Lower lobe of right lung (tissue), 2 donors: Measurements from ENCODE around the gene TCN2. TPM values are rescaled to one million over a fixed set of nuclear protein-coding genes. Genes with fewer than 3 reads are reported as not detected.
A peak's percentile ranks its signal among the peaks of the same experiment; 100 is the strongest.

ENCODE experiments used
- ATAC-seq, 2 donors: fragments of 200-7000 bp; cut with Tn5 transposase; one replicate each; pipeline ENCODE4 v1.9.1; 2020 to 2022; ENCODE audit warnings: mild to moderate bottlenecking in 2 of 2, moderate library complexity in 2 of 2
- DNase-seq: peaks from one replicate; pipeline ENCODE4 v3.0.0-alpha.2; 2020
- H3K27ac ChIP-seq: fragments of 200-600 bp; one replicate; pipeline ENCODE4 v1.8.0; 2022
- H3K27me3 ChIP-seq: fragments of 200-600 bp; one replicate; pipeline ENCODE4 v1.8.0; 2022; ENCODE audit warnings: low read depth
- H3K36me3 ChIP-seq: fragments of 200-600 bp; one replicate; pipeline ENCODE4 v1.8.0; 2022; ENCODE audit warnings: mild to moderate bottlenecking
- H3K4me1 ChIP-seq: fragments of 200-600 bp; one replicate; pipeline ENCODE4 v1.8.0; 2022
- H3K4me3 ChIP-seq: fragments of 200-600 bp; one replicate; pipeline ENCODE4 v1.8.0; 2022; ENCODE audit warnings: mild to moderate bottlenecking
- H3K9me3 ChIP-seq: fragments of 200-600 bp; one replicate; pipeline ENCODE4 v1.8.0; 2022
- intact Hi-C: fragments of 100-400 bp; cut with DNase I; formaldehyde crosslinking; loops from one replicate; pipeline ENCODE4 v1.11.0; 2022
- total RNA-seq: library from RNA; stranded (reverse); fragmentation: NEBNext Ultra II Directional; extraction: Animal tissue kit (Norgen Biotek cat#: 25700); gene quantifications from one replicate; pipeline ENCODE4 v1.2.1, GENCODE V29; 2021
- TF ChIP-seq, protein P1 (sequence below): fragments of 200-600 bp; IDR thresholded peaks from one replicate; pipeline ENCODE4 v1.8.0; 2022; ENCODE audit warnings: antibody characterized with exemption, mild to moderate bottlenecking
- donor health status: DM: no; HTN: yes; CAD: no; lungs with severe emphysema.

Gene TCN2
- total RNA-seq, 1 donor from 2014 or later = 44.2 TPM

DNA sequence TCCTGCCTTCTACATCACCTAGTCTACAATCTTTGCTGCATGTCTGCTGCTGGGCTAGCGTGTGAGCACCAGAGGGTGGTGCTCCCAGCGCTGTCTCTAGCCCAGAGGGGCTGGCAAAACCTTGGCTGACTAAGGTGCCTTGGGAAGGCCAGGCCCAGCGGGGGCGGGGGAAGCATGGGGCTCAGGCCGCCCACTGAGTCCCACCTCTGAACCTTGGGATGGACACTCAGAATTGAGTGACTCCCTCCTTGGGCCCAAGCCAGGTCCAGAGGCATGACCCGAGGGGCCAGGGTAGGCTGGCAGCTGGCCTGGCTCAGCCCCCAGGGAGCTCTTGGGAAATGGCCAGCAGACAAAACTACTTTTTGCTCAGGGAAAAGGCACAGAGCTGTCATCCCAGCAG, 24.9 kb upstream of the TCN2 start:
- DNase-seq (no peak), ATAC-seq (no peak)
- H3K9me3 ChIP-seq = no peaks in the 10 kb centered on the region
- intact Hi-C loops = no loop called here
- TF ChIP-seq, protein P1, sequence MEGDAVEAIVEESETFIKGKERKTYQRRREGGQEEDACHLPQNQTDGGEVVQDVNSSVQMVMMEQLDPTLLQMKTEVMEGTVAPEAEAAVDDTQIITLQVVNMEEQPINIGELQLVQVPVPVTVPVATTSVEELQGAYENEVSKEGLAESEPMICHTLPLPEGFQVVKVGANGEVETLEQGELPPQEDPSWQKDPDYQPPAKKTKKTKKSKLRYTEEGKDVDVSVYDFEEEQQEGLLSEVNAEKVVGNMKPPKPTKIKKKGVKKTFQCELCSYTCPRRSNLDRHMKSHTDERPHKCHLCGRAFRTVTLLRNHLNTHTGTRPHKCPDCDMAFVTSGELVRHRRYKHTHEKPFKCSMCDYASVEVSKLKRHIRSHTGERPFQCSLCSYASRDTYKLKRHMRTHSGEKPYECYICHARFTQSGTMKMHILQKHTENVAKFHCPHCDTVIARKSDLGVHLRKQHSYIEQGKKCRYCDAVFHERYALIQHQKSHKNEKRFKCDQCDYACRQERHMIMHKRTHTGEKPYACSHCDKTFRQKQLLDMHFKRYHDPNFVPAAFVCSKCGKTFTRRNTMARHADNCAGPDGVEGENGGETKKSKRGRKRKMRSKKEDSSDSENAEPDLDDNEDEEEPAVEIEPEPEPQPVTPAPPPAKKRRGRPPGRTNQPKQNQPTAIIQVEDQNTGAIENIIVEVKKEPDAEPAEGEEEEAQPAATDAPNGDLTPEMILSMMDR = no peak
- H3K27me3 ChIP-seq = no peaks in the 10 kb centered on the region
- H3K36me3 ChIP-seq = peaks cover 100% of the 10 kb centered on the region
- no peak overlapping the region for H3K27ac ChIP-seq
- H3K4me1 ChIP-seq = no peaks in the 10 kb centered on the region
- no peak overlapping the region for H3K4me3 ChIP-seq

DNA sequence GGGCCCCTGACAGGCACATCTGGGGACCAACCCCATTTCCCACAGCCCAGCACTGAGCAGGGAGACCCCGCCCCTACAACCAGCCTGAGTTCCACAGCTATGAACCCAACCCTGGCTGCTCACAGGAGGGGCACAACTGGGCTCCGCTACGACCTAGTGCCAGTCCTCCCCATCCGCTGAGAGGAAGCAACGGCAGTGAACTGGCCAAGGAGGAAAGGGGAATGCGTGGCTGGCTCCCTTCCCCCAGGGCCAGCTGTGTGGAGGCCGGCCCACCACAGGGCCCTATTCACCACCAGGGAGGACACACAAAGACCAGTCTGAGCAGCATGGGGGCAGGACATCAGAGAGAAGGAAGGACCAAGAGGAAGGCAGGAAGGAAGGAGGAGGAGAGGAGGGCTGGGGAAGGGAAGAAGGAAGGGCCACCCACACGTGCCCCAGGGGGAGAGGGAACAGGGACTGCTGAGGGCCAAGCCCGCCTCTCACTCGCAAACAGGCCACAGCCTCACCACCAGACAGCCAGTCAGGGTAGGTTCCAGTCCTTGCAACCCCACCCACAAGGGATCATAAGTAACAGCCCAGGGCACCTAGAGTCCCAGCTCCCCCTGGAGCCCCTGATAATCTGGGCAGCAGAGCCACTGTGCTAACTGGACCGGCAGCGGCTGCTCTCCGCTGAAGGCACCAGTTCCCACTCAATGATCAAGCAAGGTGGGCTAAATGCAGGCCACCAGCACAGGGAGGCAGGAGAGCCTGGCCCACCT, 24.0 kb upstream of the TCN2 start:
- H3K36me3 ChIP-seq = peaks cover 100% of the 10 kb centered on the region
- no peak overlapping the region for H3K4me3 ChIP-seq
- ATAC-seq (no peak), DNase-seq (no peak)
- TF ChIP-seq, protein P1 = no peak
- H3K9me3 ChIP-seq = no peaks in the 10 kb centered on the region
- no peaks in the 10 kb centered on the region for H3K27me3 ChIP-seq
- no peak overlapping the region for H3K27ac ChIP-seq
- intact Hi-C loops = no loop called here
- H3K4me1 ChIP-seq = no peaks in the 10 kb centered on the region

DNA sequence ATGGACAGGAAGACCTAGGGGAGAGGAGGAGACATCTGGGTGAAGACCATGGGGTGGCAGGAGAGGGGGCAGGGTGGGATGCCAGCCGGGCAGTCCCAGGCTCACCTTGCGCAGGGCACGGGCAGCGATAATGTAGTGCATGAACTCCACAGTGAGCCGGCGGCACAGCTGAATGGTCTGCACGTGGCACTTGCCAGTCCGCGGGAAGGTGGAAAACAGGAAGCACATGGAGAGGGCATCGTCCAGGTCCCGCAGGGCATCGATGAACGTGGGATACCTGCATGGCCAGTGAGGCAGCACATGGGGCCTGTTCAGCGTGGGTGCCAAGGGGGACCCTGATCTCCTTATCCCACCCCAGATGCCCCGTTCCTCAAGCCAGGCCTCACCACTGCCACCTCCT, 22.5 kb upstream of the TCN2 start:
- Histone ChIP-seq H3K27ac (no peak overlapping the region), H3K4me3 (no peak overlapping the region), H3K27me3 (no peaks in the 10 kb centered on the region), H3K4me1 (no peaks in the 10 kb centered on the region), H3K9me3 (no peaks in the 10 kb centered on the region), H3K36me3 (peaks cover 100% of the 10 kb centered on the region)
- ATAC-seq (no peak), DNase-seq (no peak)
- intact Hi-C loops = no loop called here
- TF ChIP-seq, protein P1 = no peak

DNA sequence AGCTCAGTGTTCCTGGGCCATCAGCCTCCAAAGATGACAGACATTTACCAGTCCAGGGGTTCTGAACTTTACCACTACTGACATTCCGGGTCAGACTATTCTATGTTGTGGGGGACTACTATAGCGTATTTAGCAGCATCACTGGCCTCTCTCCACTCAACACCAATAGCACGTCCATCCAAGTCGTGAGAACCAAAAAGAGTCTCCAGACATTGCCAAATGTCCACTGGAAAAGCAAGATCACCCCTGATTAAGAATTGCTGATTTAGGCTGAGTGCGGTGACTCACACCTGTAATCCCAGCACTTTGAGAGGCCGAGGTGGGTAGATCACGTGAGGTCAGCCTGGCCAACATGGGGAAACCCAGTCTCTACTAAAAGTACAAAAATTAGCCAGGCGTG, 20.6 kb upstream of the TCN2 start:
- no peaks in the 10 kb centered on the region for H3K9me3 ChIP-seq
- H3K27ac ChIP-seq = no peak overlapping the region
- peaks cover 82% of the 10 kb centered on the region for H3K36me3 ChIP-seq
- intact Hi-C loops = no loop called here
- DNase-seq (no peak), ATAC-seq (no peak)
- H3K4me3 ChIP-seq = no peak overlapping the region
- H3K27me3 ChIP-seq = no peaks in the 10 kb centered on the region
- H3K4me1 ChIP-seq = peaks cover 15% of the 10 kb centered on the region
- TF ChIP-seq, protein P1 = no peak

DNA sequence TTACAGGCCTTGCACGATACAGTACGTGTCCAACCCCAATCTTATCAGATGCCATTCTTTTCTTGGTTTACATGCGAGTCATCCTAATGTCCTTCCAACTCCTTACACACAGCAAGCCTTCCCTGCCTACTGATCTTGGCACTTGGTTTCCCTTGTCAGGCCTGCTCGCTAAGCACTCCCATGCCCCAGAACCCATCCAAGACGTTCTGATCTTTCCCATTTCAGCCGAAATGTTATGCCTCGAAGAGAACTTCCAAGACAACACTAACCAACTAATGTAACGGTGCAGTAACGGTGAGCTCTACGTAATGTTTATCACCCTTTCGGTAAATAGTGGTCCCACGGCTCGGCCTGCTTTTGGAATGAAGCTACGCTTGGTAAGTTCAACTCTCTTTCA, 15.8 kb upstream of the TCN2 start:
- intact Hi-C loops = no loop called here
- DNase-seq = no peak
- peaks cover 20% of the 10 kb centered on the region for H3K4me1 ChIP-seq
- H3K4me3 ChIP-seq = peak overlapping the region; percentile 86
- H3K27ac ChIP-seq = peak overlapping the region; percentile 82
- H3K27me3 ChIP-seq = no peaks in the 10 kb centered on the region
- no peak for ATAC-seq
- H3K36me3 ChIP-seq = peaks cover 34% of the 10 kb centered on the region
- TF ChIP-seq, protein P1 = no peak
- no peaks in the 10 kb centered on the region for H3K9me3 ChIP-seq
